OCI-LY1 (cell line): ENCODE measurements around the gene DGKD.

ENCODE experiments used
- H2AFZ ChIP-seq: fragments of 200-600 bp; sonication (generic), shearing (Covaris generic); 2 replicates; pipeline ENCODE4 v1.6.0; 2014; ENCODE audit warnings: antibody characterized with exemption, mild to moderate bottlenecking, low read length
- H3F3A ChIP-seq: fragments of 200-600 bp; sonication (generic), shearing (Covaris generic); 2 replicates; pipeline ENCODE4 v1.6.0; 2014; ENCODE audit warnings: mild to moderate bottlenecking, antibody characterized with exemption, low read length, moderate library complexity; ENCODE audit not compliant: insufficient read depth
- H3K27ac ChIP-seq: fragments of 200-600 bp; sonication (generic); 2 replicates; pipeline ENCODE4 v1.5.1; 2014; ENCODE audit warnings: low read length, mixed run types, mild to moderate bottlenecking, low read depth; ENCODE audit not compliant: poor library complexity, severe bottlenecking
- H3K27me3 ChIP-seq: fragments of 200-600 bp; sonication (generic); 2 replicates; pipeline ENCODE4 v1.6.0; 2014; ENCODE audit warnings: antibody characterized with exemption, mild to moderate bottlenecking, low read length, moderate library complexity; ENCODE audit not compliant: insufficient read depth
- H3K36me3 ChIP-seq: fragments of 200-600 bp; sonication (generic); 2 replicates; pipeline ENCODE4 v1.6.1; 2014; ENCODE audit warnings: mild to moderate bottlenecking, antibody characterized with exemption, low read length, moderate library complexity, mixed read lengths; ENCODE audit not compliant: insufficient read depth
- H3K4me1 ChIP-seq: fragments of 200-600 bp; sonication (generic); 2 replicates; pipeline ENCODE4 v1.5.1; 2014; ENCODE audit warnings: mild to moderate bottlenecking, low read length, moderate library complexity; ENCODE audit not compliant: insufficient read depth, severe bottlenecking
- H3K4me2 ChIP-seq: fragments of 200-600 bp; sonication (generic), shearing (Covaris generic); 2 replicates; pipeline ENCODE4 v1.6.1; 2014; ENCODE audit warnings: low read length
- H3K4me3 ChIP-seq: fragments of 200-600 bp; sonication (generic); 2 replicates; pipeline ENCODE4 v1.5.1; 2014; ENCODE audit warnings: low read length, low read depth, mild to moderate bottlenecking, mixed read lengths; ENCODE audit not compliant: poor library complexity, severe bottlenecking
- H3K79me2 ChIP-seq: fragments of 200-600 bp; shearing (Covaris generic); 2 replicates; pipeline ENCODE4 v1.6.1; 2016; ENCODE audit warnings: mixed run types, low read length, mixed read lengths; ENCODE audit not compliant: insufficient read depth
- H3K9ac ChIP-seq: fragments of 200-600 bp; sonication (generic), shearing (Covaris generic); 2 replicates; pipeline ENCODE4 v1.6.1; 2014; ENCODE audit warnings: mild to moderate bottlenecking, low read length, mixed read lengths
- H3K9me2 ChIP-seq: fragments of 200-600 bp; sonication (generic), shearing (Covaris generic); 2 replicates; pipeline ENCODE4 v1.6.1; 2014; ENCODE audit warnings: low read depth, mild to moderate bottlenecking, low read length, mixed read lengths
- H3K9me3 ChIP-seq: fragments of 200-600 bp; shearing (Covaris generic); 2 replicates; pipeline ENCODE4 v1.6.1; 2014; ENCODE audit warnings: low read length, mixed read lengths
- H4K20me1 ChIP-seq: fragments of 200-600 bp; sonication (generic), shearing (Covaris generic); 2 replicates; pipeline ENCODE4 v1.6.0; 2016; ENCODE audit warnings: mild to moderate bottlenecking, low read length; ENCODE audit not compliant: insufficient read depth
- EZH2 ChIP-seq: fragments of 200-600 bp; sonication (generic), shearing (Covaris generic); IDR thresholded peaks from 2 replicates; pipeline ENCODE4 v1.8.0; 2017; ENCODE audit warnings: borderline replicate concordance, mixed run types, mild to moderate bottlenecking, antibody characterized with exemption, low read length, moderate library complexity, mixed read lengths
- TF ChIP-seq, protein P1 (sequence below): fragments of 200-600 bp; sonication (generic), shearing (Covaris generic); IDR thresholded peaks from 2 replicates; pipeline ENCODE4 v1.5.1; 2017; ENCODE audit warnings: mild to moderate bottlenecking, antibody characterized with exemption, low read length, moderate library complexity, mixed read lengths

DGKD gene

DNA sequence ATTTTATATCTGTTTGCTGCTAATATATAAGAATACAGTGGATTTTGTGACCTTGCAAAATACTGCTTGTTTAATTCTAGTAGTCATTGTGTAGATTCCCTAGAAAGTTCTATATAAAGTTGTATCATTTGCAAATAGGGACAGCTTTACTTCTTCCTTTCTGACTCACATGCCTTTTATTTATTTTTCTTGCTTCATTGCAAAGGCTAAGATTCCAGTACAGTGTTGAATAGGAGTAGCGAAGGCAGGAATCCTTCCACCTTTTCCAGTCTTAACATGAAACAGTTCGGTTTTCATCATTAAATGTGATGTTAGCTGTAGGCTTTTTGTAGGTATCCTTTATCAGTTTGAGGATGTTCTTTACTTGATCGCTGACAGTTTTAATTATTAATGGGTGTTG lies 58.1 kb downstream of the DGKD start:
- Histone ChIP-seq H3K9ac (no peak overlapping the region), H3K79me2 (no peaks in the 10 kb centered on the region), H3K4me2 (no peak overlapping the region), H3K9me3 (peaks cover 21% of the 10 kb centered on the region), H3K27ac (no peak overlapping the region), H3K9me2 (no peaks in the 10 kb centered on the region), H2AFZ (no peak overlapping the region), H3K4me1 (peaks cover 8% of the 10 kb centered on the region), H3K27me3 (no peaks in the 10 kb centered on the region), H4K20me1 (no peaks in the 10 kb centered on the region), H3K36me3 (no peaks in the 10 kb centered on the region; the same call in 1 of the 2 replicates), H3F3A (no peaks in the 10 kb centered on the region), H3K4me3 (no peak overlapping the region)
- TF ChIP-seq, protein P1, sequence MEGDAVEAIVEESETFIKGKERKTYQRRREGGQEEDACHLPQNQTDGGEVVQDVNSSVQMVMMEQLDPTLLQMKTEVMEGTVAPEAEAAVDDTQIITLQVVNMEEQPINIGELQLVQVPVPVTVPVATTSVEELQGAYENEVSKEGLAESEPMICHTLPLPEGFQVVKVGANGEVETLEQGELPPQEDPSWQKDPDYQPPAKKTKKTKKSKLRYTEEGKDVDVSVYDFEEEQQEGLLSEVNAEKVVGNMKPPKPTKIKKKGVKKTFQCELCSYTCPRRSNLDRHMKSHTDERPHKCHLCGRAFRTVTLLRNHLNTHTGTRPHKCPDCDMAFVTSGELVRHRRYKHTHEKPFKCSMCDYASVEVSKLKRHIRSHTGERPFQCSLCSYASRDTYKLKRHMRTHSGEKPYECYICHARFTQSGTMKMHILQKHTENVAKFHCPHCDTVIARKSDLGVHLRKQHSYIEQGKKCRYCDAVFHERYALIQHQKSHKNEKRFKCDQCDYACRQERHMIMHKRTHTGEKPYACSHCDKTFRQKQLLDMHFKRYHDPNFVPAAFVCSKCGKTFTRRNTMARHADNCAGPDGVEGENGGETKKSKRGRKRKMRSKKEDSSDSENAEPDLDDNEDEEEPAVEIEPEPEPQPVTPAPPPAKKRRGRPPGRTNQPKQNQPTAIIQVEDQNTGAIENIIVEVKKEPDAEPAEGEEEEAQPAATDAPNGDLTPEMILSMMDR, result no peak
- TF ChIP-seq EZH2, result no peak

DNA sequence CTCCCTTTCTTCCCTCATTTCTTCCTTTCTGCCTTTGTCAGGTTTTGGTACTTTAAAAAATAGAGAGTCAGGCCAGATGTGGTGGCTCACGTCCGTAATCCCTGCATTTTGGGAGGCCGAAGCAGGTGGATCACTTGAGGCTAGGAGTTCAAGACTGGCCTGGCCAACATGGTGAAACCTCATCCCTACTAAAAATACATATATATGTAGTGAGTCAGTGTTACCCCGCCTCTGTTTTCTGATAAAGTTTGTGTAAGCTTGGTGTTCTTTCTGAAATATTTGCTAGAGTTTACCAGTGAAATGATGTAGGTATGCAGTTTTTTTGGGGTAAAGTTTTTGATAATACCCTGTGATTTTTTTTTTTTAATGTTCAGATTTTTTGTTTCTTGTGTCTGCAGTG lies 58.8 kb downstream of the DGKD start:
- Histone ChIP-seq H3K9me2 (no peaks in the 10 kb centered on the region), H3K79me2 (no peaks in the 10 kb centered on the region), H3F3A (peaks cover under 1% of the 10 kb centered on the region; the same call in 1 of the 2 replicates), H3K4me1 (peaks cover 14% of the 10 kb centered on the region), H2AFZ (no peak overlapping the region), H3K4me2 (no peak overlapping the region), H3K27me3 (no peaks in the 10 kb centered on the region), H3K36me3 (no peaks in the 10 kb centered on the region; the same call in 1 of the 2 replicates), H3K4me3 (no peak overlapping the region), H4K20me1 (no peaks in the 10 kb centered on the region), H3K27ac (no peak overlapping the region), H3K9ac (no peak overlapping the region), H3K9me3 (peaks cover 21% of the 10 kb centered on the region)
- no peak for TF ChIP-seq EZH2
- TF ChIP-seq, protein P1, result no peak

DNA sequence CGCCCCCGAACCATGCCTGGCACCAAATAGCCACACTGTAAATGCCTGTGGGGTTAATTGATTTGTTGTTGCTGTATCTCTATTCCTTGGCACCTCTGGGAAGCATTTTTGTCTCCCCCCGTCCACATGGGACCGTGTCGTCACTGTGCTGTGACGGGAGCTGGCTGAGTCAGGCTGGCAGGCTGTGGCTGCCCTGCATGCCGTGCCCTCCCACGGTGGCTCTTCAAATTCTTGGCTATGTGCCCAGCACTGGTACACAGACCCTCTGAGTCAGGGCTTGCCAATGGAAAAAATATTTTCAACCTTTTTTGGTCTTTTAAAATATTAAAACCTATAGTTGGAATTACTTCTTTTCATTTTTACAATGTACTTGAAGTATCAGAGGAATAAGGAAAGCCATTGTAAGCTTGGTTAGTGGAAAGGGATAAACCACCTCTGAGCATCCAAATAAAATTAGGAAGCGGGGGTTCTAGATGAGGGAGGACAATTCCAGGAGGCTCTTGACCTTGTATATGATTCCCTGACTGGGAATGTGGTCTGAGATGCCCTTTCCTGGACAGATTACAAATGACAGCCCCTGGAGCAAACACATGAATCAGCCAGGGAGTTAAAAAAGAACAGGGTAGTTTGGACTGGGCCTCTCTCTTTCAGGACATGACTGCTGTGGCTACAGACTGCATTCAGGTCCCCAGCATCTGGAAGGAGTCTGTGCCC lies 59.4 kb downstream of the DGKD start:
- peaks cover 21% of the 10 kb centered on the region for H3K9me3 ChIP-seq
- H3F3A ChIP-seq, result peaks cover 7% of the 10 kb centered on the region; the same call in 1 of the 2 replicates
- H3K36me3 ChIP-seq, result no peaks in the 10 kb centered on the region; the same call in 1 of the 2 replicates
- H3K9ac ChIP-seq, result no peak overlapping the region
- no peaks in the 10 kb centered on the region for H3K27me3 ChIP-seq
- H4K20me1 ChIP-seq, result no peaks in the 10 kb centered on the region
- no peaks in the 10 kb centered on the region for H3K79me2 ChIP-seq
- no peak overlapping the region for H3K27ac ChIP-seq
- H3K4me3 ChIP-seq, result no peak overlapping the region
- H3K4me1 ChIP-seq, result peaks cover 21% of the 10 kb centered on the region
- H2AFZ ChIP-seq, result no peak overlapping the region
- H3K4me2 ChIP-seq, result no peak overlapping the region
- H3K9me2 ChIP-seq, result no peaks in the 10 kb centered on the region
- no peak for TF ChIP-seq EZH2
- TF ChIP-seq, protein P1, result no peak
